GM21515 (cell line): ENCODE results near the gene NSUN3.

Experiments
- ATAC-seq: cut with Tn5 transposase; IDR thresholded peaks from one replicate; pipeline ENCODE4 v1.9.1; 2021; ENCODE audit not compliant: unreplicated experiment

NSUN3 gene

DNA sequence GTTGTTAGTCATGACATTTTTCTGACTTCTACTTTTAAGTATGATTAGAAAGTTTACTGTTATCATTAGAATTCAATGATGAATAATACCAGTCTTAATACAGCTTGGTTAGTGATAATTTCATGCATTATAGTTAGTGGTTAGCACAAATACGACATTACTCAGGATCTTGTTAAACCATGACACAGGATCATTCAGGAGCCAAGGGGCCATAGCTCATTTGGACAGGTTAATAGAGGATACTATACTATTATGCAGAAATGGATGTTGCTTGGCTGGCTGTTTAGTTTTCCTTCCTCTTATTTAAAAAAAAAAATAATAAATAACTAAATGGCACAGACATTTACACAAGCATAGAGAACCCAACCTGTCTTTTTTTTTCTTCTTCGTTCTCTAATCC, 55.5 kb downstream of the NSUN3 start:
- ATAC-seq: no peak

DNA sequence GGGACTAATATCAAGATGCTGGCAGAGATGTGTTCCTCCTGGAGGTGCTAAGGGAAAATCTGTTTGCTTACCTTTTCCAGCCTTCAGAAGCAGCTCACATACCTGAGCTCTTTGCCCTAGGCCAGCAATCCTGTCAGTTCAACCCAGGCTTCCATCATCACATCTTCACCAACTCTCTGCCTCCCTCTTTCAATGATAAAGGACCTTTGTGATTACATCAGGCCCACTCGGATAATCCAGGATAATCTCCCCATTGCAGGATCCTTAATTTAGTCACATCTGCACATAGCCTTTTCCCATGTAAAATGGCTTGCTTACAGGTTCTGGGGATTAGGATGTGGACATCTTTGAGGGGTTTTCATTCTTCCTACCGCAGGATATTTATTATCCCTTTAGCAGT, 58.3 kb downstream of the NSUN3 start:
- ATAC-seq: no peak

DNA sequence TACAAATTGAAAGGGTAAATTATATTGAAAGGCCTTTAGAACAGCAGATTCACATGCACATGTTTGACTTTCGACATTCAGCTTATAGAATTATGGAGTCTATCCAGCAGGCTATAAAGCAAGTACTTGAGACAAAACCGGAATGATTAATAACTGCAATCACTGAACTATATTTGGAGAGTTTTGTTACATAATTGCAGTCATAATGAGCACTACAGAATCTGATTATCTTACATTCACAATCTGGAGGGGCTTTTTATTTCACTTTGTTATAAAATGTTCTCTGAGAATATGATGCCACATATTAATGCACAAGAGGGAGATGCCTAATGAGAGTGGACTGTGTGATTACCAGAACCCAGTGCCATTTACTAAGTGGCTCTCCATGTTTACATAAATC, 64.3 kb downstream of the NSUN3 start:
- ATAC-seq: no peak

DNA sequence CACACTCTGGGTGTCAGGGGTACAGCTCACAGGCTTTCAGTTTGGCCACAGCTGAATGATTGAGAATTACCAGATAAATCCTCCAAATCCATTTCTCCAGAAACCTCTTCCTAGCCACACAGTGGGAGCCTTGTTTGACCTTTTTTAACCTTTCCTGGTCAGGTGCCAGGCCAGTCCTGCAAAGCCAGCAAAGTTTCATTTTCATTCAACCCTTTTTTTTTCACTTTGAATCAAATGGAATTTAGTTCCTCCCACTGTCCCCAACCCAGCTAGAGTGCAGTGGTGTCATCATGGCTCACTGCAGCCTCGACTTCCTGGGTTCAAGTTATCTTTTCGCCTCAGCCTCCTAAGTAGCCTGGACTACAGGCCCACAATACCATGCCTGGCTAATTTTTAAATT, 67.8 kb downstream of the NSUN3 start:
- ATAC-seq: no peak

DNA sequence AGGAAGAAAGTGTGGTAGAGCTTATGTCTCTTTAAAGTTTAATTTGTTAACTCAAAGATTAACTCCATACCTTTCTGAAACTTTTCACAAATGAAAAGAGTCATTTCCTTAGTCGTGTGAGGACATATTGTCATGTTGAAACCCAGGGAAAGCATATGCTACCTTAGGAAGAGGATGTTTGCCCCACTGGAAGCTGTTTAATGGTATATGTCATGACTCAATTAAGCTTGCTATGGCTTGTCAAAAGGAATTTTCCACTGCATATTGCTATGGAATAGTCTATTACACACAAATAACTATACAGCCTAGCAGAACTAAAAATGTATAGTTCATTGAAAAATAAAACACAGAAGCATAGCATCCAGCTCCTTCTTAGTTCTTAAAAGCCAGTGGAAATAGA, 69.9 kb downstream of the NSUN3 start:
- ATAC-seq: no peak

DNA sequence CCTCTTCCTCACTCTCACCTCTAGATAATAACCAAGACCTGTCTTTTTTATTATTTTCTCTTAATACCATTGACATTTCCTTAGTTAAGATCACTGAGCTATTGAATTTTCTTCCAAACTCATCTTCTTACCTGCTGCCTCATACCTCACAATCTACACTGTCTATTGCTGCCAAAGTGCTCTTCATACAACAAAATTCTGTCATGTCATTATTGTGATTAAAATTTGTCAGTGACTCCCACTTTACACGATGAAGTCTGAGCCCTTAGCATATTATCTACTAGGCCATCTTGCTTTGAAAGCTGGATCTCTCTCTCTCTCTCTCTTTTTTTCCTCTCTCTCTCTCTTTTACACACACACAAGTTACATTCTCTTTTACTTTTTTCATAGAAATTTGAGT, 73.3 kb downstream of the NSUN3 start:
- no peak for ATAC-seq

DNA sequence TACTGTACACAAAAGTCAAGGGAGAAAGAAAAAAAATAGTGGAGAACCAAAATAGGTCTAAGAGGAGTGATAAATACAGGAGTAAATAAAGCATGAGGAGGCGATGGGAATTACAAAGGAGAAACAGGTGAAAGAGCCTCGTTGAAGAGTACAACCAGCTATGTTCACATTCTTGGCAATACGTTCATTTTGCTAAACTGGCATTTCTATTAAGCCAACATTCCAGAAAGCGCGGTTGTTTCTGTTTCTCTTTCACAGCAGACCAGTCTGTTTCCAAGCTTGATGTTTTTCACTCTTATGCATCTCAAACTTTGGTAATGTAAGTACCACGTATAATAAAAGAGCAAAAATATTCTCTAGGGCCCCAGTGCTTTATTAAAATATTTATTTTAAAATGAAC, 74.5 kb downstream of the NSUN3 start:
- ATAC-seq: no peak

DNA sequence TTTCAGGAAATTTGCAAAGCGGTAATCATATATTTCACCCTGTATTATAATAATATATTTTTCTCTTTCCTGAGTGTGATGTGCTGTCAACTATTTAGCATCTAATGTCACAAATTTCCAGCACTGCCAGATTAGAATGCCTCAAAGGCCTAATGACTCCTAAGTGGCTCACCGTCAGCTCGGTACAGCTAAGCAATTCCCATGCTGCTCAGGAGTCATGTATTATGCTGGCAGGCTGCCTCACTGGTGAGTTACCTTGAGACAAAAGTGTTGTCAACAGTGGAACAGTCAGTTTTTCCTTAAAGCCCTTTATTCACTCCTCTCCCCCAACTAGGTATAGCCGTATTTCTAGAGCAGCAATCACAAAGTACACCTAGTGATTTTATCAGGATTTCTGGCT, 83.6 kb downstream of the NSUN3 start:
- ATAC-seq: no peak

DNA sequence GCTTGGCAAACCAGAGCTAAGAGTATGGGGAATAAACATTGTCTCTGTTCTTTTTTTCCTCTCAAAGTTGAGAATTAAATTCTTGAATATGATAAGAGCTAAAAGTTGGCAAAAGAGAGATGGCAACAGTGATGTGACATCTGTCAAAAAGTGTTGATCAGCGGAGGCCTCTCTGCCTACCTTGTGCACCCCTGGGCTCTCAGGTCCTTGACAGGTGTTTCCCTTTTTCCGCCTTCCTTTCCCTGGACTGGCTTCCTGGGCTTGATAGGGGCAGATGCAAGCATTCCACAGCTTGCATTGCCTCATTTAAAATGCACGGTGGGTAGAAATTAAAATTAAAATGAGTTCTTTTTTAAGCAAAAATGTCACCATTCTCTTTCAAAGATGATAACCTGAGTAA, 84.2 kb downstream of the NSUN3 start:
- no peak for ATAC-seq

DNA sequence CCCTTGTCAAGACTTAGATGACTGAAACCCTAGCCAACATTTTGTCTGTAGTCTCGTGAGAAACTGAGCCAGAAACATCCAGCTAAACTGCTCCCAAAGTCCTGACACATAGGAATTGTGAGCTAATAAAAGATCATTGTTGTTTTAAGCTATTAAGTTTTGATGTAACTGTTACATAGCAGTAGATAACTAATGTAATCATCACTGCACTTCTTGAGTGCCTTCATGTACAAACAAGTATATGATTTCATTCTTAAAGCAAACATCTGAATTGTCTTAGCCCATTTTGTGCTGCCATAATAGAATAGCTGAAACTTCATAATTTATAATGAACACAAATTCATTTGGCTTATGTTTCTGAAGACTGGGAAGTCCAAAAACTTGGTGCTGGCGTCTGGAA, 87.3 kb downstream of the NSUN3 start:
- no peak for ATAC-seq

DNA sequence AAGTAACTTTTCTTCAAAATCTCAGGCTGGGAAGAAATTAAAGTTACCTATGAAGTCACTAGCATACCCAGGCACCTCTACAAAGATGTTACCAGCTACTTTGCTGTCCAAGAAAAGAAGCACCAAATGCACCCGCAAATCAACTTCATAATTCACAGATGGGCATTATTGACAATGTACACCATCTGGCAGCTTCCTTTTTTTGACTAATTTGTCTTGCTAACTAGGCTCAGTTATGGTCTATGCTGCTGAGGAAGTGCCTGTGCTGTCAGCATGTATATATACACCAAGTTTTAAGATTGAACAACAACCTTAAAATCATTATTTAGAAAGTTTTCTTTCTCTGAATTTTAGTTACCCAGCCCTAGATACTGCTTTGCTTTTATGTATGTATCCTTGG, 93.8 kb downstream of the NSUN3 start:
- ATAC-seq: no peak

DNA sequence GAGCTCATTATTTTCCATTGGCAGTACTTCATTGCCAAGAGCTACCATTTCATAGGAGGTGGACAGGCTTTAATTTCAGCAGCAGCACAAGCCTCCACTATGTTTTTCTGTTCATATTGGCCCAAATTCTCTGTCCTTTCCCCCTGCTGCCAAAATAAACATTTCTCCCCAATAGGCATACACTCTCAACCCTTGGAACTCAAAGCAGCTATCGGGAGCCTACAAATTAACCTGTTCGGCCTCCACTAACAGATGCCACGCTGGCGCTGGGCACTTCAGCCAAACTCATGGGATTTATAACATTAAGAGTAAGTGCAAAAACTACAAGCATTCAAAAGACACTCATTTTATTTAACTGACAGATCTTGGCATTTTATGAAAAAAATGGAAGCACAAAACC, 95.7 kb downstream of the NSUN3 start:
- no peak for ATAC-seq

DNA sequence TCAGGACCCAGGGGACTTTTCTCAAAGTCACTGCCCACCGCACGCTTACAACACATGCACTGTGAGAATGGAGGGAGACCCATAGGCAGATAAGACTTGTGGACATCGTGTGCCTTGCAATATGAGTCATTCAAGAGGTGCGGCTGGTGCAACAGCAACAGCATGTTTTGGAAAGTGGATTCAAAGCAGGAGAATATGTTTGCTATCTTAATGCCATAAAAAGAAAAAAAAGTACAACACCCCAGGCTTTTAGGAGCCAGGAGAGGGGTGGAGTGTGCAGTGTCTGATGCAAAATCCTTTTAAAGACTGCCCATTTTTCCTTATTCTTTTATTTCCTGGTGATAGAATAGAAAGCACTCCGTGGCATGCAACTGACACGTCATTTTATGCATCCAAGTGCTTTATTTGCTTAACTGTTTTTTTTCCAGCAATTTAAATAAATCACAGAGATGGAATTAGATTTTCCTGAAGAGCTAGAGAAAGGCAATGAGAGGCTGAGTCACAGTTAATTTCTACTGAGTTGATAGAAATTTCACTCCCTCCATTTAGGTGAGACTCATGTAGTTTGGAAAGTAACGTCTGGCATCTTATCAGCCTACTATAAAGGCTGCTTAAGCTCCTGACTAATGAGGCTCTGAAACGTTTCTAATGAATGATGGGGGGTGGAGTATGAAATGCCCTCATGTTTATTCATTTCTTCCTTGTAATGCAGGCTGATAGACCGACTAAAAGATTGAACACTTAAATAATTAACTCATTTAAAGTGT, 96.4 kb downstream of the NSUN3 start:
- ATAC-seq: no peak

DNA sequence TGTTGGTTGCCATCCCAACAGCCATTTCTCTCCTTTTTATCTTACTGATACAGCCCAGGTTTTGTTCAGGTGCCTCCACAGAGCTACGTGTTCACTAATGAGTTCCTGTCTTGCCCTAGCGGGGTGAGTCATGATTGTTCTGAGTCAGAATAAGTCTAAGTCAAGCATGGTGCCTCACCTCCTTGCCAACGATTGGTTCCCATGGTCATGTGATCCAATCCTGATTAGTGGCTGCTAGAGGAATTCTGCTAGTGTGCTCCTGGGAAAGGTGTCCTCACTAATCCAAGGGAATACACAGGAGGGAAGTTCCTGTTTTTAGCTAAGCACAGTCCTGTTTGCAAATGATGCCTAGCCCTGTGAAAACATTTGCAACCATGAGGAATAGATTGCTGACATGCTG, 99.8 kb downstream of the NSUN3 start:
- ATAC-seq: no peak

DNA sequence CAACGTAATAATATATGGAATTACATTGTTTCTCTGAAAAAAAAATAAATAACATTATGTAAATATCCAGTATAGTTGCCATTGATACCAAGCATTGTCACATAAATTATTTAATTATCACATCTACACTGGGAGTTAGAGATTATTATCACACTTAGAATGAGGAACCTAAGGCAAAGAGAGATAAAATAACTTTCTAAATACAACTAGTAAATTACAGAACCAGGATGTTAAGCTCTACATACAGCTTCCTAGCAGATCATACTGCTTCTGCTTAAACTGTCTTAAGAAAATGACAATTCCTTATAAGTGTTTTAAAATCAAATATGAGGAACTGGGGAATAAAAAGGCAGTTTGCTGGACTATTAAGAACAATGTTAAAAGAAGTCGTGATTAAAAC, 104.5 kb downstream of the NSUN3 start:
- ATAC-seq: no peak

DNA sequence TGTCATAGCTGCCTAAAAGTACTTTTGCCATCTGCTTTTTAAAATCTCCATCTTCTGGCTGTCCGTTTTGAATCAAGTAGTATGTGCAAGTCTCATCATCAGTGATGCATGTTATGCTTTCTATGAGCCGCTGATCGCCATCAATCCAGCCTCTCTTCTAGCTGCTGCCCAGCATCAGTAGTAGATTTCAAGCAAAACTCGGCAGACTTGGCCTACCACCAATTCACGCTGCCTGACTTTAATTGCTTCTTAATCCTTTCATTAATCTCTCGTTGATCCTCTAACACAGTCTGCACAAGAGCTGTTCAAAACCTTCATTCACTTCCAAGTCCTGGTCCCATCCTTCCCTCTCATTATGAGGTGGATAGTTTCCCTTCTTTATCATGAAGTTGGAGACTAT, 104.9 kb downstream of the NSUN3 start:
- no peak for ATAC-seq

DNA sequence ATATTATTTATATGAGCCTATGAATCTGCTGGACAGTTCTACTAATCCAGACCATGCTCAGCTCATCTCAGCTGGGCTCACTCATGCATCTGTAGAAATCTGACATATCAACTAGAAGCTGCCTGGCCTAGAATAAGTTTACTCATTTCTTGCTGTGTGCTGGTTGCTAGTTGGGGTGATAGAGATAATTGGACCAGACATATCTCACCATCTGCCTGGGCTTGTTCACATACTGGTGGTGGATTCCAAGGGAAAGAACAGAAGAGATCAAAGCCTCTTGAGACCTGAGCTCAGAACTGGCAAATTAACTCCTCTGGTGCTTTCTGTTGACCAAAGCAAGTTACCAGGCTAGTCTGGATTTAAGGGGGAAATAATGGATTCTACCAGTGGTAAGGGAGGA, 109.1 kb downstream of the NSUN3 start:
- ATAC-seq: no peak

DNA sequence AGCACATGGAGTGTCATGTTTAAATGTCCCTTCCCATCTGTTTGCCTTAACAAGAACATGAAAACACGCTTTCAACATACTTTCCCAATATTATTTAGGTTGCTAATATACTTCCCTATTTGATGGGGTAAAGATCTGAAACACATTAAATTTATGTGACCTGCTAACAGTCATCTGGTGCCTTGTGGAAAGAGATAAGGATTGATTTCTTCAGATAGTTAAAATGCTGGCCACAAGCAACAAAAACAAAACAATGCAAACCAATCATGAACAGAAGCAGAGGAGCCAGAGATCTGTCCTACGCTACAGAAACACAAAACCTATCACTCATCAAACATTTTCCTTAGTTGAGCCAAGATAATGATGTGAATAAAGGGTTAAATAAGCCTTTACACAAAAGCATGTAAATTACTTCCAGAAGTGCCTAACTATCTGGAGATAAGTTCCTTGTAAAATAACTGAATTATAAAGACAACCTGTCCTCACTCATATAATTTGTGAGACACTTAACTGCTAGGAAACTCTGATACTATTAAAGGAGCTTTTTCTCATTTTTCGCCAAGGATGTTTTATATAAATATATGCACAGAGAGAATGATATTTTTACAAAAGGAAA, 109.9 kb downstream of the NSUN3 start:
- no peak for ATAC-seq

DNA sequence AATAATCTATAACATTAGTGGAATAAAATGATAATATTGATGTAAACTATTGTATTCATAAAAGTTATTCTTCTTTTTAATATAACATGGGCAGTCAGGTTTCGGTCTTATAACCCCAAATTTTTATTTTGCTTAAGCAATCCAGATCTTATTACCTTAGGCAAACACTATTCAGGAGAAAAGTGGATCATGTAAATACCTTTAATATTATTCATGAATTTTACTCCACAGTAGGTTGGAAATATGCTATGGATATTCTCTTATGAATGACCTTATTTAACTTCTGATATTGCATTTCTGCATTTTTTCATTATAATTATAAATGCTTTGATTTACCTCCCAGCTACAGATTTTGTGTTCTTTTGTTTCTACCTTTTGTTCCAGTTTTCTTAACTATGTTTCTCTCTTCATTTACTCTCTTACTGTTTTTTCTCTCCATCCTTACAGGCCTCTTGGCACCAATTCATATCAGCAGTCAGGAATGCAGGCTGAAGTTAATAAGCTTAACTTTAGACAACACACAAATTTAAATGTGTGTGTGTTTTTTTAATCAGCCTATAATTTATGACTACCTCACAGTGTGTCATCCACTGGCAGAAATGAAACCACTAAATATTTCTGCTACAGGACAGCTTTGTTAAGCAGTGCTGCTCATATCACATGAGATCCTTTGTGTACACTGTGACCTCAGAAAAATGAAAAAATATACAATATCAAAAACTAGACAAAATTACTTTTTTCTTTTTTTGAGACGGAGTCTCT, 111.0 kb downstream of the NSUN3 start:
- ATAC-seq: no peak

DNA sequence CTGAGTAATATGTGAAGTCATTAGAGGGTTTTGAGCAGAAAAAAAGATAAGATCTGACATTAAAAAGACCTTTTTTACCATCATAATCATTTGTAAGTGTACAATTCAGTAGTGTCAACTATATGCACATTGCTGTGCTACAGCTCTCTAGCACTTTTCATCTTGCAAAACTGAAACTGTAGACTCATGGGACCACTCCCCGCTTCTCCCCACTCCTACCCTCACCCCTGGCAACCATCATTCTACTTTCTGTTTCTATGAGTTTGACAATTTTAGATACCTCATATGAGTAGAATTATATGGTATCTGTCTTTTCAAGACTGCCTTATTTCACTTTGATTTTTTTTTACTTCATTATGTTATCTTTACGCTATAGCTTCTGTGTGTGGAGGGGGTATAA, 112.8 kb downstream of the NSUN3 start:
- no peak for ATAC-seq

DNA sequence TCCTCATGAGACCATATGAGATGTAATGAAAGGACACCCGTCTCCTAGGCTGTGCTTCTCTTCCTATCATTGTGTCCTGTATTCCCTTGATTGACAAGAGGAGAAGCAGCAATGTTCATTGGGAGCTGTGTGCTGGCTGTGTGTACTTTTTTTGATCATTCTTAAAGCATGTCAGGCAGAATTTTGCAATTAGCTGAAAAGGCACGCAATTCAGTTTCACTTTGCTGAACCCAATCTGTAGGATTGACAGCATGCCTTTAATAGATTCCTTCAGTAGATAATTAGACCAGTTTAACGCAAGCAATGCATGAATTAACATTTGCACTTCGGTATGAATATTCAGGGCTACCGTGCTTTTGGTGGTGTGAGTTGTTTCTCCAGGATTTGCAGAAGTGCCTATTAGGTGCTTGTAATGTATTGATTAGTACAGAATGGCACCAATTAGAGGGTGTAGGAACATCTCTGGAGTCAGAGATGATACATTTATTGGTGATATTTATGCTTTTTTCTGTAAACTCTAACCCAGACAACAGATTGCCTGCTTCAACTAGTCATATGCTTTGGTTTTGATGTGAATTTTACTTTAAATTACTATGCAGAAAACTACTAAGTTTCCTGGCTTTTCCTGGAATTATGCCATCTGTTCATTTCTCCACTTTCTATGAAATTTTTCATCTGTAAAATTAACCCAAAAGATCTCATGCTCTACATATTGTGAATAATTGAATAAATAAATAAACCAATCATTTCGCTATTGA, 114.3 kb downstream of the NSUN3 start:
- ATAC-seq: no peak
